ENCODE measurements around the gene CCDC146.
"Not testable (repeated sequence)": the region's sequence is repeated elsewhere in the genome, so short reads cannot be mapped to it uniquely, and the experiment has no call there.

- TF ChIP-seq HNRNPK (IDR thresholded peaks at IDR 0.05; ENCODE audit: low read depth, low read length, poor library complexity, severe bottlenecking); ZNF367 (CRISPR knock-in tag; IDR thresholded peaks at IDR 0.05; ENCODE audit: borderline replicate concordance); ZMYM2 (CRISPR knock-in tag; IDR thresholded peaks at IDR 0.05); CCAR2 (optimal IDR thresholded peaks at IDR 0.05; ENCODE audit: low read depth, low read length); POLR2A (IDR thresholded peaks at IDR 0.05; ENCODE audit: insufficient read depth in 1 of 2, low read depth in 2 of 2, low read length in 2 of 2); ZNF816 (CRISPR knock-in tag; IDR thresholded peaks at IDR 0.05; ENCODE audit: borderline replicate concordance); POLR2AphosphoS2 (IDR thresholded peaks at IDR 0.05; ENCODE audit: low read depth, low read length): not testable (repeated sequence)
Observed at GRCh38 chr7:77101187-77101586, 21.2 kb upstream of the CCDC146 start.
